ENCODE measurements around the gene XG.

Gene XG

DNA sequence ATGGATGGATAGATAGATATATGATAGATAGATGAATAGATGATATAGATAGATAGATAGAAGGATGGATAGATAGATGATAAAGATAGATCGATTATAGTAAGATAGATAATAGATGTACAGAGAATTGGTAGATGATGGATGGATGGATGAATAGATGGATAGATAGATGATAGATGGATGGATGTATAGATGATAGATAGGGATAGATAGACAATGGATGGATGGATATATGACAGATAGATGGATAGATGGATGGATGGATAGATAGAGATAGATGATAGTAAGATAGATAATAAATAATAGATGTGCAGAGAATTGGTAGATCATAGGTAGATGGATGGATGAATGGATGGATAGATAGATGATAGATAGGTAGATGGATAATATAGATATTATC lies 89.1 kb downstream of the XG start:
- TF ChIP-seq, protein P1, sequence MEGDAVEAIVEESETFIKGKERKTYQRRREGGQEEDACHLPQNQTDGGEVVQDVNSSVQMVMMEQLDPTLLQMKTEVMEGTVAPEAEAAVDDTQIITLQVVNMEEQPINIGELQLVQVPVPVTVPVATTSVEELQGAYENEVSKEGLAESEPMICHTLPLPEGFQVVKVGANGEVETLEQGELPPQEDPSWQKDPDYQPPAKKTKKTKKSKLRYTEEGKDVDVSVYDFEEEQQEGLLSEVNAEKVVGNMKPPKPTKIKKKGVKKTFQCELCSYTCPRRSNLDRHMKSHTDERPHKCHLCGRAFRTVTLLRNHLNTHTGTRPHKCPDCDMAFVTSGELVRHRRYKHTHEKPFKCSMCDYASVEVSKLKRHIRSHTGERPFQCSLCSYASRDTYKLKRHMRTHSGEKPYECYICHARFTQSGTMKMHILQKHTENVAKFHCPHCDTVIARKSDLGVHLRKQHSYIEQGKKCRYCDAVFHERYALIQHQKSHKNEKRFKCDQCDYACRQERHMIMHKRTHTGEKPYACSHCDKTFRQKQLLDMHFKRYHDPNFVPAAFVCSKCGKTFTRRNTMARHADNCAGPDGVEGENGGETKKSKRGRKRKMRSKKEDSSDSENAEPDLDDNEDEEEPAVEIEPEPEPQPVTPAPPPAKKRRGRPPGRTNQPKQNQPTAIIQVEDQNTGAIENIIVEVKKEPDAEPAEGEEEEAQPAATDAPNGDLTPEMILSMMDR (IDR thresholded peaks at IDR 0.05; ENCODE audit: insufficient read depth, low read depth, low read length, missing control alignments), result no peak
- H3K4me3 ChIP-seq (ENCODE audit: low read depth, low read length), result no peak overlapping the region
- no peak for DNase-seq (ENCODE audit: low read depth)

DNA sequence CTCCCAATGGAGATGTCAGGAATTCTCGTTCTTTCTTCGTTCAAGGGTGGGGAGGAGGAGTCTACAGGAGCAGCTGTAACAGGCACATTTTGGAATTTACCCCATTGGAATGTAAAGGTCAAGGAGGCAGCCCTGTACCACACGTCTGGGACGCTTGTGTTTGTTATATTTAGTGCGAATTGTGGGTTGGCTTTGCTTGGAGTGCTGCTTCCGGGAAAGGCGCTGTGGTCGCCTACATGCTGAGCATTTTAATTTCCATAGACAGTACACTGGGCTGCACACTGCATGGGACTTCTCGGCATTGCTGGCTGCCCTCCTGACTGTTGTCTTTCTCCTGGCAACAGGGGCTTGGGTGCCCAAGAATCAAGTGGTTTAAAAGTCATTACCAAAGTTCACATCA lies 89.7 kb downstream of the XG start:
- no peak overlapping the region for H3K4me3 ChIP-seq (ENCODE audit: low read depth, low read length)
- TF ChIP-seq, protein P1 (IDR thresholded peaks at IDR 0.05; ENCODE audit: insufficient read depth, low read depth, low read length, missing control alignments), result no peak
- DNase-seq (ENCODE audit: low read depth), result no peak

DNA sequence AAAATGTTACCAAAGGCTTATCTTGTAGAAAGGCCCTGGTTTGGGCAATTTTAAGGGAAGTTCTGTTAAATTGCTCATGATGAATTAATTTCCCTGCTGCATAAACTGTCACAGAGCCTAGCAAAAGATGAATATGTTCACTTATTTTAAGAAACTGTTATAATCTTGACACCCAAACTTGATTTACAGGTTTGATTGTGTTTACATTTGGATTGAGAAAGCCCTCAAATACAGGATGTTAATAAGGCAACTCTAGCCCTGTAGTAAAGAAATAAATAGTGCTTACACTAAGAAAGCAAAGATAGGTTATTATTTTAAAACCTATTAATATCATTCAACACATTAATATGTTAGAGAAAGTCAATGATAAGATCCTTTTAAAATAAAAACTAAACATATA lies 95.2 kb downstream of the XG start:
- no peak for DNase-seq (ENCODE audit: low read depth)
- TF ChIP-seq, protein P1 (IDR thresholded peaks at IDR 0.05; ENCODE audit: insufficient read depth, low read depth, low read length, missing control alignments), result no peak
- H3K4me3 ChIP-seq (ENCODE audit: low read depth, low read length), result no peak overlapping the region

DNA sequence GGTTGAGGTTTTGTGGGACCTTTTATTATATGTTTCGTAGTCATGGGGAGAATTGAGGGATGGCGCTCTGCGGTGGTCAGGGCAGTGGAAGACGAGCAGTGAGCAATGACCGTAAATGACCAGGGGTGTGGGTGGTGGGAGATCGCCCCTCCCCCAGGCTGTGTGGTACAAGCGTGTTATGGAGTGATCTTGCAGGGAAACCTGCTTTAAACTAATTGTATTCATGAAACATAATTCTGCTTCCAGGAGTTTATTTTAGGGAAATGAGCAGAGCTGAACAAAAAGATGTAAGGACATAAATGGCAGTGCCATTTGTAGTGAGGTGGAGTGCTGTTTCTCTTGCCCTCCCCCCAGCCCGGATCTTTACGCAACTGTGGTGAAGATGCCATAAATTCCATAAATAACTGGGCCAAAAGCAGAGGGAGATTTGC lies 97.0 kb downstream of the XG start:
- TF ChIP-seq, protein P1 (IDR thresholded peaks at IDR 0.05; ENCODE audit: insufficient read depth, low read depth, low read length, missing control alignments), result no peak
- no peak for DNase-seq (ENCODE audit: low read depth)
- H3K4me3 ChIP-seq (ENCODE audit: low read depth, low read length), result no peak overlapping the region

DNA sequence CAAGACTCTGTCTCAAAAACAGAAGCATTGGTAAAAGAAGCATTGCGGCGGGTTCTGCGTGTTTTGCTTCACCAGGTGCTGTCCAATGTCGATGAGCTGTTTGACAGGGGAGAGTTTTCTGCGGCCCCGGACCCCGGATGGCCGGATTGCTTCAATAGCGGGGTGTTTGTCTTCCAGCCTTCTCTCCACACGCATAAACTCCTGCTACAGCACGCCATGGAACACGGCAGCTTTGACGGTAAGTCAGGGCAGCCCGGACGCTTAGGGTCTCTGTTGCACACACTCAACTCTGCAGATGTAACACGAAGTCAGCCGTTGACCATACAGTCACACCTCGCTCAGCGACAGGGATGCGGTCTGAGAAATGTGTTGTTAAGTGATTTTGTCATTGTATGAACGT lies 103.1 kb downstream of the XG start:
- no peak for DNase-seq (ENCODE audit: low read depth)
- H3K4me3 ChIP-seq (ENCODE audit: low read depth, low read length), result no peak overlapping the region
- TF ChIP-seq, protein P1 (IDR thresholded peaks at IDR 0.05; ENCODE audit: insufficient read depth, low read depth, low read length, missing control alignments), result no peak

DNA sequence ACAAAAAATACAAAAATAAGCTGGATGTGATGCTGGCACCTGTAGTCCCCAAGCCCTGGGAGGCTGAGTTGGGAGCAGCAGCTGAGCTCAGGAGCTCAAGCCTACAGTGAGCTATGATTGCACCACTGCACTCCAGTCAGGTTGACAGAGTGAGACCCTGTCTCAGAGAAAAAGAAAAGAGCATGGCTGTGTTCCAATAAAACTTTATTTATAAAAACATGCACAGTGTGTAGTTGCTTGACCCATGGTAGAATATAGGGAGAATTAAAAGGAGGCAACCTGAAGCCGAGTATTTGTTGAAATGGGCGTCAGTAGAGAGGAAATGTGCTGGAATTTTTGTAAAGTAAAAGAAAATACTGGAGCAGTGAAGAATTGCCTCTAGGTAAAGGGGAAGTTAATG lies 103.9 kb downstream of the XG start:
- no peak overlapping the region for H3K4me3 ChIP-seq (ENCODE audit: low read depth, low read length)
- DNase-seq (ENCODE audit: low read depth), result no peak
- TF ChIP-seq, protein P1 (IDR thresholded peaks at IDR 0.05; ENCODE audit: insufficient read depth, low read depth, low read length, missing control alignments), result no peak

DNA sequence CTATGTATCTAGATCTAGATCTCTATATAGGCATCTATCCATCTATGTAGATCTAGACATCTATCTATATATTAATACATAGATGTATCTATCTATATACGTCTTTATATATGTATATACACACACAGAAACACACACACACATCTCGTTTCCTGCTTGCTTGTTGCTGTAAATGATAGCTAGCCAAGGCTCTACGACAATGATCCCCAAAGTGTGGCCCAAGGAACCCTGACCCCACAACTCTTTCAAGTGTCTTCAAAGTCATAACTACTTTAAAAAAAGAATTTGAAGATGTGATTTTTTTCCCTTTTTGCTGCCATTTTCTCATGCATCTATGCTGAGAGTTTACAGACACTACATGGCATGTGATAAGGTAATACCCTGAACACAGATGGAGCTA lies 105.7 kb downstream of the XG start:
- no peak for DNase-seq (ENCODE audit: low read depth)
- TF ChIP-seq, protein P1 (IDR thresholded peaks at IDR 0.05; ENCODE audit: insufficient read depth, low read depth, low read length, missing control alignments), result no peak
- no peak overlapping the region for H3K4me3 ChIP-seq (ENCODE audit: low read depth, low read length)
